ENCODE measurements around the gene TAOK1.

Gene TAOK1

DNA sequence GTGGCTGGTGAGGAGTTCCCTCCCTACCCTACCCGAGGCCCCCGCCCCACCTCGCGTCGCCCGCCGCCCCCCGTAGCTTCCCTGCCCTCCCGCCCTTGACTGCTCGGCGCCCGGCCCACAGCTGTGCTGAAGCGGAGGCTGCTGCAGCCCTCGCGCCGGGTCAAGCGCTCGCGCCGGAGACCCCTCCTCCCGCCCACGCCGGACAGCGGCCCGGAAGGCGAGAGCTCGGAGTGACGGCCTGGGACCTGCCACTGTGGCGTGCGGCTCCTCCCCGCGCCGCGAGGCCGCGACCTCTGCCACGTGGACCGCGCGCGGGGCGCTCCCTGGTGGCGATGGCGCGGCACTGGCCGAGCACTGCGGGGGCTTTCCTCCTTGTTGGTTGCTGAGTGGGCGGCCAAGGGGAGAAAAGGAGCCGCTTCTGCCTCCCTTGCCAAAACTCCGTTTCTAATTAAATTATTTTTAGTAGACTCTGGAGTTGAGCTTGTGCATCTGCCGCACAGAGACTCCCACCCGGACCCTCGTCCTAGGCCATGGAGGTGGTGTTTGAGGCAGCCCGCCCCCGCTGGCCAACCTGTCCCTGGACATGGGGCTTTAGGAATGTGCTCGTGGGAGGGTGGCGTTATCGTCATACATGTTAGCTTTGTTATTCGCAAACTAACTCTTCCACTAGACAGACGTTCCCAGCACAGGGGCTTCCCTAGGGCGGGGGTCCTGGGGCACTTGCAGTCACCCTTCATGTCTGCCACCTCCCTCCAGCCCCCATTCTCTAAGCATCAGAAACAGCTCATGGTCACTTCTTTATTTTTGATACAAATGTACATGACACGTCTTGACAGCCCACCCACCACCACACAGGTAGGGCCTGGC lies 182.8 kb downstream of the TAOK1 start:
- no peak for DNase-seq

DNA sequence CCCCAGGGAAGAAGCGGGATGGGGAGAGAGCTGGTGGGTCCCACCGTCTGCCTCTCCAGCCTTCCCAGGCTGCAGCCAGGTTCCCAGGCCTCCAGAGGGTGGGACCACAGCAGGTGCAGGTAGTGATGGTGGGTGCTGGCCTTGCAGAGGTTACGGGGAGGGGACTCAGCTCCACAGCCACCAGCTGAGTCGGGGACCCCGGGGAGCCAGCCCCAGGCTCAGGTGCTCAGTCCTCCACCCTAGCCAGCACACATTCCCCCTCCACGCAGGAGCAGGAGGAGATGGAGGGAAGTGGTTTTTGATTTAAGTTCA lies 183.4 kb downstream of the TAOK1 start:
- DNase-seq = no peak

DNA sequence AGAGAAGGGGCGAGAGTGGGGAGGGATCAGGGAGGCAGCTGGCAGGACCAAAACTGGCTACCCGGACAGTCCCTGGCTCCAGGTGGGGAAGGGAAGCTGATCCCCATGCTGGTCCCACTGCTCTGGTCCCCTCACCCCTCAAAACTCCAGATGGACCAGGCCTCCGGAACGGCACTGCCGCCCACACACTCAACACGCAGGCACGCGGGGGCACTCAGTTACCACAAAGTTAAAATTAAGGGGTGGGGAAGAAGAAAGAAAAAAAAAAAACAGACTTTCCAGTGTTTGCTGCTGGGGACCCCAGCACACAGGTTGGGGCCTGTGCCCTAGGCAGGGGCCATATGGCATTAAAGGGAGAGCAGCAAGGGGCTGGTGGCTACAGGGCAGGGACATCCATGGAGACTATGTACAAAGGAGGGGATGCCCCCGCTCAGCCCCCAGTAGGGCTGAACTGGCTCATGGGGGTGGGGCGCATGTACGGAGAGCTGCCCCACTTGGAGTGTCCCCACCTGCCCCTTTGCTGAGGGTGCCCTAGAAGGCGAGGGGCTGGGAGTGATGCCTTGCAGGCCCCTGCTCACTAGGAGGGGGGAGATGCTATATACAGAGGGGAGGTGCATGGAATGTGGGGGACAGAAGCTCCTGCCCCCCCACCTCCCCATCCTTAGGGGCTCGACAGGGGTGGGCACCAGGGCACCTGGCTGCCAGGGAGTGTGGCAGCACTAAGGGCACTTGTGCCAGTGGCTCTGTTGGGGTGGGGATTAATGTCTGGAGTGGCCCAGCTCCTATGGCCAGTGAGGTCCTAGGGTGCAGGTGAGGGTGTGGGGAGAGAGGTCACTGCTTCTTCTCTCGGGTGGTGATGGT lies 183.9 kb downstream of the TAOK1 start:
- DNase-seq = no peak

GRCh38 chr17:29574732-29575510 lies 184.8 kb downstream of the TAOK1 start:
- DNase-seq = no peak

GRCh38 chr17:29575511-29576213 lies 185.5 kb downstream of the TAOK1 start:
- no peak for DNase-seq

DNA sequence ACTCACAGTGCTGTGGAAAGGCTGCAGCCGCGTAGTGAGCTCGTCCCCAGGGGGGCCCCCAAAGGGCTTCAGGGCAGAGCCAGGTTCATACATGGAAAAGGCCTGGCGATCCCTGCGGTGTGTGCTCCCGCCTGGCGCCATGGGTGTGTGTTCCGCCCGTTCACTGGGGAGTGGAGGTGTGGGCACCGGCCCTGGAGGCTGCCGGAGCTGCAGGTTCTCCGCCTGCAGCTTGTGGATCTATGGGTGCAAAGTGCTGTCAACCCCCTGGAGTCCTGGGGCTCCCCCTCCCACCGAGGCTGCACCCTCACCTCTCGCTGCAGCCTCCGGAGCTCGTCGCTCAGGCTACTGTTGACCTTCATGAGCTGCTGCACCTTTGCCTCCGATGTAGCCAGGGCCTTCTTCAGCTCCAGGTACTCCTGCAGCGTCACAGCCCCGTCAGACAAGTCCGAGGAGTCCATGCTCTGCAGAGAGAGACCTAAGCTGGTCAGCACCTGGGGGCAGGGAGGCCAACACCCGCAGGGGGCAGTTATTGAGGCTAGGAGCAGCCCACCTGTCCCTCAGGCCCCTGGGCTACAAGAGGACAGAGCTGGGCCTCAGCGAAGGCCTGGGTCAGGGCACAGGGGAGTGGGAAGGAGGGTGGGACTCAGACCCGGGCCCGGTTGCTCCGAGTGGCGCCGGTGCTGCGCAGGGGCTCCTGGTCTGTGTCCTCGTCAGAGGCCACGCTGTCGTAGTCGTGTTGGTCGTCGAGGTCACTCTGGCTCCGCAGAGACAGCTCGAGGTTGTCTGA lies 186.2 kb downstream of the TAOK1 start:
- DNase-seq = no peak

GRCh38 chr17:29577001-29577370 lies 186.8 kb downstream of the TAOK1 start:
- DNase-seq = no peak

DNA sequence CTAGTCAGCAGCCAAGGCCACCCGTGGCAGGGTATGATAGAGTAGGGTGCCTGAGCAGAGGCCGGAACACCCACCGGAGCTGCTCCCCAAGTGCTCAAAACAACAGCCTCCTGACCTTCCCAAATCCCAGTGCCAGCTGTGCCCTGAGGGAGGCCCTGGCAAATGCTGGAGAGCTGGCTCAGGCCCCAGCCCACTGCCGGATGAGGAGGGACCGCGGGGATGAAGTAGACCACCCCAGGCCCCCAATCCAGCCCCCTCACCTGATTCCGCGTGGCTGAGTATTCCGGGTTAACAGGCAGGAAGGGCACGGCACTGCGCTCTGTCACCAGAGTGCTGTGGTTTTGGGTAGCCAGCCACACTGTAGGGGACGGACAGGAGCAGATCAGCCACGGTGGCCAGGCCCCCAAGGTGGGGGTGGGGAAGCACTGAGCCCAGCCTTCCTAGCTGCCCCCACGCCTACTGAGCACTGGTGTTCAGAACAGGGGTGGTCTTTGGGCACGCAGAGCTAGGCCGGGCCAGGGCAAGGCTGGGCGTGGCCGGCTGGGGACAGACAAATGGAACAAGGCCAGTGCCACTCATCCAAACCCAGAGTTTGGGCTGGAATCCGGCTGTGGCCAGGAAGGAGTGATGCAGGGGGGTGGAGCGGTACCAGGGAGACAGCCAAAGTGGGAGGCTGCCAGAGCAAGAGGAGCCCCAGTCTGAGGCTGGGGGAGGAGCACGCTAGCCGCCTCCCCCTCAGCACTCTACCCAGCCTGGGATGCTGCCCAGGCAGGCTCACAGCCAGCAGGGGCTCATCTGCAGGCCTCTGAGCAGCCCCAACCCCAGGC lies 187.4 kb downstream of the TAOK1 start:
- no peak for DNase-seq

- no peak for DNase-seq
These were observed 188.7 kb downstream of the TAOK1 start for GRCh38 chr17:29578626-29579485.

- peak; percentile 58 for DNase-seq
These were observed 190.0 kb downstream of the TAOK1 start for GRCh38 chr17:29579866-29580771.

DNA sequence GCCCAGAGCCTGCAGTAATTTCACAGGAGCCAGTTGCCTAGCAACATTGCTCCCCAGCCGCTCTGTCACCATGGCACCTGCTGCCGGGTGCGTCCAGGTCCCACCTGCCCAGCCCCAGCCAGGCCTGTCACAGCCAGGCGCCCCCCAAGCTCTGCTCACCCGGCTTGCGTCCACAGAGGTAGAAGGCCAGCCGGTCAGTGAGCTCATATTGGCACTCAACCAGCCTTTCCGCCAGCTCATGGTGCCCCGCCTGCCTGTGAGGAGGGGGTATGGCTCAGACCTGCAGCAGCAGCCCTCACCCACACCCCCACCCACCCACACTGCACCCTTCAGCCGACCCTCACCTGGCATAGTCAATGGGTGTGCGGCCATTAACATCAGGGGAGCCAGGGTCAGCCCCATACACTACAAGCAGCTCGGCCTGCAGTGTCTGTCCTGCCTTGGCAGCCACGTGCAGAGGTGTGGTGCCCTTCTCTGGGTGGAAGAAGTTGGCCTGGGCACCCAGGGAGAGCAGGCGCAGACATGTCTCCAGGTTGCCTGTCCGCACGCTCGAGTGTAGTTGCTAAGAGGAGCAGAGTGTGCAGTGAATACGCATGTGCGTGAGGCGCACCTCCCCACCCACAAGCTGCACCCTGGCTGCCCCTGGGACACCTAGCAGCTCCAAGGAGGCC lies 191.6 kb downstream of the TAOK1 start:
- DNase-seq = no peak

DNA sequence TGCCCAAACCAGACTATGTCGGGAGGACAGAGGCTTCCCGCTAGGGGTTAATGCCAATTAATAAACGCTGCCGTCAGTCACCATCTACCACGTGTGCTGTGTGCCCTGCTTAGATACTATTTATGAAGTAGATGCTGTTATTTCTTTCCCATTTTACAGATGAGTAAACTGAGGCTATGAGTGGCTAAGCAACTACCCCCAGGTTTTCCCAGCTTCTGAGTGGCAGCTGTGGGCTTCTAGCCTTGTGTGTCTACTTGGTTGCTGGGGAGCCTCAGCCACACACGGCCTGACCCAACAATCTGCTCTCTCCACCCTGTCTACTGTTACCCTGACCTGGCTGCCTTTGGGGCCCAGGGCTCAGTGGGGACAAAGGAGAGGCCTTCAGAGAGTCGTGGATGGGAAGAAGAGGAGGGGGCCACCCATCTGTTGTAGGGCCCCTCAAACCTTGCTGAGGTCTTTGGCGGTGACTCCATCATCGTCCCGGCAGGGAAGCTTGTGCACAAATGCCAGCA lies 192.1 kb downstream of the TAOK1 start:
- DNase-seq = no peak

GRCh38 chr17:29582772-29583171 lies 192.6 kb downstream of the TAOK1 start:
- no peak for DNase-seq

- no peak for DNase-seq
These were observed 193.4 kb downstream of the TAOK1 start for GRCh38 chr17:29583324-29584248.

DNA sequence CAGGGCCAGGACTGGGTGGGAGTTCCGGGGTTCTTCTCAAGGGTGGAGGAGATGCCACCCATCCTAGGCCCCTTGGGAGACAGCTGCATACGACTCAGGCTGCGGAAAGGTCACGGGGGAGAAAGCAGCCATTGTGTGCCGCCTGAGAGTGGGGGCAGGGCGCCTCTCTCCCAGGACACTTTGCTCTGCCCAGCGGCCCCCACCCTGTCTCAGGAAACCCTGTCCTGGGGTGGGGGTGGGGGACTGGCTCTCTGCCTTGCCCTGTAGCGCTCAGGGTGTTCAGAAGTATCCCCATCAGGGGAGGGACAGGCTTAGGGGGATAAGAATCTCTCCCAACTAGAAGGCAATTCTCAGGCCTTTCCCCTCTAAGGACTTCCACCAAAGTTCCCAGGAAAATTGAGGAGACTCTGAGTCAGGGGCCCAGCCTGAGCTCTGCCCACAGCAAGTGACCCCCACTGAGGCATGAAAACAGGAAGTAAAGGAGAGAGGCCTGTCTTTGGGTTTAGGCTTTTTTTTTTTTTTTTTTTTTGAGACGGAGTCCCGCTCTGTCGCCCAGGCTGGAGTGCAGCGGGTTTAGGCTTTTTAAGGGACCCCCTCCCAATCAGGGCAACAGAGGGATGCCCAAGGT lies 194.4 kb downstream of the TAOK1 start:
- no peak for DNase-seq

DNA sequence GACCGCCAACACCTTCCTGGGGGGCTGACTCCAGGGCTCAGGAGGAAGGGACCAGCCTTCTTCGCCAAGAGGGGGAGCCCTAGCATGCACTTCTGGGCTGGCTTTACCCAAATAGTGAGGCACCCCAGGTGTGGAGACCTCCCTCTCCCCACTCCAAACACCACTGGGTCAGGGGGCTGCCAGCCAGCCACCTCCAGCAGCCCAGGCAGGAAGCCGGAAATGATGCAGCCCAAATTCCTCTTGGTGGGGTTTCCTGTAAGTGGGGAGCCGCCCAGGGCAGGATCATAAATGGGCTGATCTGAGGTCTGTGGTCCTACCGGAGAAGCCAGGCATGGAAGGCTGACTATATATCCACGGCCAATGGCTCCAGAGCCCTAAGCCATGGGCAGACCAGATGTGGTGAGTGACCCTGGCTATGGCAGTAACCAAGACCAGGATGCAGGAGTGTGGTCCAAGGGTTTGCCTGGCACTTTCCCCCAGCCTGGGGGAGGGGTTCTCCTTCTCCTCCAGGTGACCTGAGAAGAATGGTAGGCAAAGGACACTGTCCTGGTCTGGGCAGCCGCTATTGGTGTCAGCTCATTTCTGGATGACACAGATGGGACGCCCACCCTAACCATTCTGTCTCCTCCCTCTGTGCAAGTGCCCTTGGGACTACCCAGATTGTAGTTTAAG lies 195.1 kb downstream of the TAOK1 start:
- no peak for DNase-seq
